ENCODE data around the gene MED17. TPM values are rescaled to one million over a fixed set of nuclear protein-coding genes. Genes with fewer than 3 reads are reported as not detected.
"Not testable (repeated sequence)": the region's sequence is repeated elsewhere in the genome, so short reads cannot be mapped to it uniquely, and the experiment has no call there.

Gene MED17
- total and polyA plus RNA-seq, 2 of the 13 experiments (the other 11 are each of a cell fraction or from before 2014, with no cell fraction given) = 23.1 to 37.0 TPM

- TF ChIP-seq TFE3 (CRISPR knock-in tag; IDR thresholded peaks at IDR 0.05) = peak; percentile 29; the same call in 1 of the 2 replicates
- TF ChIP-seq TBX2 (CRISPR knock-in tag; IDR thresholded peaks at IDR 0.05; ENCODE audit: borderline replicate concordance) = peak; percentile 73; the same call in 1 of the 2 replicates
- not testable (repeated sequence) for TF ChIP-seq FOXP1, LCORL (IDR thresholded peaks at IDR 0.05)
- TF ChIP-seq FOXP1 (CRISPR knock-in tag; IDR thresholded peaks at IDR 0.05) = peak; percentile 85
- TF ChIP-seq GABPB1 (CRISPR knock-in tag; IDR thresholded peaks at IDR 0.05) = 0 out of 2 replicates have a peak, but pooled peaks have one; percentile 17
- peak; percentile 60 for TF ChIP-seq ISL2 (CRISPR knock-in tag; IDR thresholded peaks at IDR 0.05)
- peak; percentile 51; the same call in 1 of the 2 replicates for TF ChIP-seq POLR2AphosphoS5 (IDR thresholded peaks at IDR 0.05; ENCODE audit: low read depth, low read length)
- peak; percentile 42 for TF ChIP-seq ZFX (CRISPR knock-in tag; IDR thresholded peaks at IDR 0.05; ENCODE audit: low read depth)
- TF ChIP-seq LCORL (CRISPR knock-in tag; IDR thresholded peaks at IDR 0.05) = peak; percentile 57; the same call in 1 of the 2 replicates
- peak; percentile 84 for TF ChIP-seq DRAP1 (CRISPR knock-in tag; IDR thresholded peaks at IDR 0.05)
- TF ChIP-seq ZNF512B (CRISPR knock-in tag; IDR thresholded peaks at IDR 0.05; ENCODE audit: borderline replicate concordance) = 0 out of 2 replicates have a peak, but pooled peaks have one; percentile 57
- 0 out of 2 replicates have a peak, but pooled peaks have one; percentile 24 for TF ChIP-seq MEF2D (CRISPR knock-in tag; IDR thresholded peaks at IDR 0.05)
- TF ChIP-seq RARA (CRISPR knock-in tag; IDR thresholded peaks at IDR 0.05) = peak; percentile 44
- TF ChIP-seq PATZ1 (CRISPR knock-in tag; IDR thresholded peaks at IDR 0.05) = peak; percentile 61
- TF ChIP-seq FOXO1 (CRISPR knock-in tag; IDR thresholded peaks at IDR 0.05) = peak; percentile 46; the same call in 1 of the 2 replicates
- TF ChIP-seq ZNF160 (CRISPR knock-in tag; IDR thresholded peaks at IDR 0.05) = 0 out of 2 replicates have a peak, but pooled peaks have one; percentile 26
- peak; percentile 51 for TF ChIP-seq HNF4A (CRISPR knock-in tag; IDR thresholded peaks at IDR 0.05)
- TF ChIP-seq MYPOP (CRISPR knock-in tag; IDR thresholded peaks at IDR 0.05) = peak; percentile 50; the same call in 1 of the 2 replicates
- TF ChIP-seq ERF (CRISPR knock-in tag; IDR thresholded peaks at IDR 0.05) = peak; percentile 75
- peak; percentile 60; the same call in 1 of the 2 replicates for TF ChIP-seq YEATS4 (CRISPR knock-in tag; IDR thresholded peaks at IDR 0.05; ENCODE audit: borderline replicate concordance)
Measured at GRCh38 chr11:93745005-93745755, 38.9 kb upstream of the MED17 start (continued).

Measured in HepG2 (cell line).